Smooth muscle cell (in vitro differentiated cells): ENCODE measurements around the gene MRI1. TPM values are rescaled to one million over a fixed set of nuclear protein-coding genes. Genes with fewer than 3 reads are reported as not detected.
A peak's percentile ranks its signal among the peaks of the same experiment; 100 is the strongest.

Source experiments
- DNase-seq: peaks from one replicate; lab custom pipeline; 2025; ENCODE audit not compliant: unreplicated experiment; lab: John Stamatoyannopoulos, UW
- H2AFZ ChIP-seq: fragments of 200-600 bp; sonication (generic); 2 replicates; pipeline ENCODE4 v1.6.0; 2016; ENCODE audit warnings: antibody characterized with exemption, low read depth, mild to moderate bottlenecking
- H3F3A ChIP-seq: fragments of 200-600 bp; sonication (generic); 2 replicates; pipeline ENCODE4 v1.6.0; 2017; ENCODE audit warnings: antibody characterized with exemption, low read depth
- H3K27ac ChIP-seq: fragments of 200-600 bp; sonication (generic); 2 replicates; pipeline ENCODE4 v1.5.1; 2016; ENCODE audit warnings: low read depth, mild to moderate bottlenecking
- H3K27me3 ChIP-seq: fragments of 200-600 bp; sonication (generic); 2 replicates; pipeline ENCODE4 v1.6.1; 2016; ENCODE audit warnings: low read depth, mild to moderate bottlenecking
- H3K36me3 ChIP-seq: fragments of 200-600 bp; sonication (generic); 2 replicates; pipeline ENCODE4 v1.5.1; 2016; ENCODE audit warnings: low read depth
- H3K4me1 ChIP-seq: fragments of 200-600 bp; sonication (generic); 2 replicates; pipeline ENCODE4 v1.5.1; 2016; ENCODE audit warnings: low read depth
- H3K4me2 ChIP-seq: fragments of 200-600 bp; sonication (generic); 2 replicates; pipeline ENCODE4 v1.6.0; 2016; ENCODE audit warnings: mild to moderate bottlenecking
- H3K4me3 ChIP-seq: fragments of 200-600 bp; sonication (generic); 2 replicates; pipeline ENCODE4 v1.5.1; 2016; ENCODE audit warnings: mild to moderate bottlenecking
- H3K79me2 ChIP-seq: fragments of 200-600 bp; sonication (generic); 2 replicates; pipeline ENCODE4 v1.6.0; 2016; ENCODE audit warnings: low read depth, mild to moderate bottlenecking
- H3K9ac ChIP-seq: fragments of 200-600 bp; sonication (generic); 2 replicates; pipeline ENCODE4 v1.6.0; 2016; ENCODE audit warnings: low read depth
- H3K9me3 ChIP-seq: fragments of 200-600 bp; sonication (generic); replicated peaks from 2 replicates; pipeline ENCODE4 v1.5.1; 2016; ENCODE audit warnings: low read depth
- H4K20me1 ChIP-seq: fragments of 200-600 bp; sonication (generic); 2 replicates; pipeline ENCODE4 v1.6.0; 2016; ENCODE audit warnings: low read depth
- WGBS: methylation state at CpG from one replicate; pipeline ENCODE4 v1.1.7; 2016; ENCODE audit warnings: low lambda C conversion rate; 5-methylcytosine and 5-hydroxymethylcytosine counted together
- polyA plus RNA-seq: library from polyadenylated mRNA; unstranded; fragments of >200 nt; fragmentation: Nextera tagmentation; extraction: Ambion mirVana; gene quantifications from 2 replicates; pipeline ENCODE4 v1.2.1, GENCODE V29; 2016
- total RNA-seq: library from RNA; depleted of rRNA; stranded (reverse); fragments of >200 nt; gene quantifications from 2 replicates; pipeline ENCODE4 v1.2.3, GENCODE V29; 2014
- TF ChIP-seq, protein P1 (sequence below): fragments of 200-600 bp; sonication (generic); IDR thresholded peaks from 2 replicates; pipeline ENCODE4 v1.5.1; 2017; ENCODE audit warnings: borderline replicate concordance, mild to moderate bottlenecking, antibody characterized with exemption; ENCODE audit not compliant: insufficient read depth, poor library complexity, severe bottlenecking

MRI1 gene
- 17.3 and 20.2 TPM in 2 replicates for total RNA-seq
- 9.3 and 11.7 TPM in 2 replicates for polyA plus RNA-seq

GRCh38 chr19:13764101-13764807, at the start of gene MRI1:
MRI1 (plus strand) TSS chr19:13764522; CDS start chr19:13764589, 67 bp downstream.
- Histone ChIP-seq H3K4me3 (peak within 1 kb of the TSS; percentile 73), H3K27me3 (no peaks in the 10 kb centered on the region), H3F3A (no peaks in the 10 kb centered on the region), H3K79me2 (no peaks in the 10 kb centered on the region), H3K27ac (no peak within 1 kb of the TSS), H3K4me1 (no peaks in the 10 kb centered on the region), H2AFZ (peak within 1 kb of the TSS; percentile 66), H3K9me3 (no peaks in the 10 kb centered on the region), H4K20me1 (no peaks in the 10 kb centered on the region), H3K9ac (peak within 1 kb of the TSS; percentile 39), H3K4me2 (peak within 1 kb of the TSS; percentile 93), H3K36me3 (no peaks in the 10 kb centered on the region)
- TF ChIP-seq, protein P1, sequence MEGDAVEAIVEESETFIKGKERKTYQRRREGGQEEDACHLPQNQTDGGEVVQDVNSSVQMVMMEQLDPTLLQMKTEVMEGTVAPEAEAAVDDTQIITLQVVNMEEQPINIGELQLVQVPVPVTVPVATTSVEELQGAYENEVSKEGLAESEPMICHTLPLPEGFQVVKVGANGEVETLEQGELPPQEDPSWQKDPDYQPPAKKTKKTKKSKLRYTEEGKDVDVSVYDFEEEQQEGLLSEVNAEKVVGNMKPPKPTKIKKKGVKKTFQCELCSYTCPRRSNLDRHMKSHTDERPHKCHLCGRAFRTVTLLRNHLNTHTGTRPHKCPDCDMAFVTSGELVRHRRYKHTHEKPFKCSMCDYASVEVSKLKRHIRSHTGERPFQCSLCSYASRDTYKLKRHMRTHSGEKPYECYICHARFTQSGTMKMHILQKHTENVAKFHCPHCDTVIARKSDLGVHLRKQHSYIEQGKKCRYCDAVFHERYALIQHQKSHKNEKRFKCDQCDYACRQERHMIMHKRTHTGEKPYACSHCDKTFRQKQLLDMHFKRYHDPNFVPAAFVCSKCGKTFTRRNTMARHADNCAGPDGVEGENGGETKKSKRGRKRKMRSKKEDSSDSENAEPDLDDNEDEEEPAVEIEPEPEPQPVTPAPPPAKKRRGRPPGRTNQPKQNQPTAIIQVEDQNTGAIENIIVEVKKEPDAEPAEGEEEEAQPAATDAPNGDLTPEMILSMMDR: no peak
- 34% methylated on average over 34 of the region's 67 CpGs for WGBS
- peak; percentile 32 for DNase-seq

DNA sequence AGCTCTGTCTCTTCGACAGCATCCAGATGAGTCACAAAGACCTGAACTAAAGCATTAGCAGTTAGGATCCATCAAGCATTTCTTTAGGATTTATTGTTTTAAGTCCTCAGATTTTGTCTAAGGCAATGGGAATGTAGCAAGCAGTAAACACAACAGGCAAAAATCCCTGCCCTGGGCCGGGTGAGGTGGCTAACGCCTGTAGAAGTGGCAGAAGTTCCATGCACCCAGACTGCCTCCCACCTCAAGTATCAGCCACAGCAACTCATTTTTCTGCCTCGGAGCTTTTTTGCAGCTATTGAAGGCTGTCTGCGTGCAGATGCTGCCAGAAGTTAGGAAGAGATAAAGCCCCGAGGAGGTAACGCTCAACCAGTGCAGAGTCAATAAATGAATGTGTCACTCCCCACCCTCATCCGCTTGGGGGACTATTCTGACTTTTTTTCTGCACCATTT, 47.1 kb upstream of the MRI1 start:
- no peak for DNase-seq
- Histone ChIP-seq H3K4me2 (no peak overlapping the region), H3K27me3 (no peaks in the 10 kb centered on the region), H3K36me3 (no peaks in the 10 kb centered on the region), H3K79me2 (no peaks in the 10 kb centered on the region), H4K20me1 (no peaks in the 10 kb centered on the region), H3K27ac (no peak overlapping the region), H3K9ac (no peak overlapping the region), H3K9me3 (no peaks in the 10 kb centered on the region), H3K4me3 (no peak overlapping the region), H2AFZ (peak overlapping the region; percentile 10), H3F3A (no peaks in the 10 kb centered on the region), H3K4me1 (no peaks in the 10 kb centered on the region)
- TF ChIP-seq, protein P1: no peak
- 62% methylated on average over 8 of the region's 8 CpGs for WGBS

GRCh38 chr19:13718733-13719132, 45.6 kb upstream of the MRI1 start:
- 44% methylated on average over 9 of the region's 9 CpGs for WGBS
- Histone ChIP-seq H3K27me3 (no peaks in the 10 kb centered on the region), H3F3A (no peaks in the 10 kb centered on the region), H4K20me1 (no peaks in the 10 kb centered on the region), H3K27ac (no peak overlapping the region), H3K4me1 (no peaks in the 10 kb centered on the region), H3K79me2 (no peaks in the 10 kb centered on the region), H3K4me3 (no peak overlapping the region), H3K36me3 (no peaks in the 10 kb centered on the region), H3K4me2 (no peak overlapping the region), H2AFZ (no peak overlapping the region), H3K9me3 (no peaks in the 10 kb centered on the region), H3K9ac (no peak overlapping the region)
- TF ChIP-seq, protein P1: no peak
- DNase-seq: no peak

DNA sequence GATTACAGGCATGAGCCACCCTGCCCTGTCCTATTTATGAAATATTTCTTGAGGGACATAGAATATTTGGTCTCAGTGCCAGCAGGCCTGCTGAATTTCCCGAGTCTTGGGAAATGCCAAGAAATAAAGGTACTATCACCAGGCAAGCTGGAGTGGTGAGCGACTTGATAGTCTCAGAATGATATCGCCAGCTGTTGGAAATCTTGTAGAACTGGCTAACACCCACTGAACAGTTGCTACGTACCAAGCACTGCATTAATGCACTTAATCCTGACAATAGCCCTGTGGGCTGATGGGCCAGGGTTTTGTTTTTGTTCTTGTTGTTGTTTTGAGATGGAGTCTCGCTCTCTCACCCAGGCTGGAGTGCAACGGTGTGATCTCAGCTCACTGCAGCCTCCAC, 42.2 kb upstream of the MRI1 start:
- Histone ChIP-seq H3K36me3 (no peaks in the 10 kb centered on the region), H3K27me3 (no peaks in the 10 kb centered on the region), H4K20me1 (no peaks in the 10 kb centered on the region), H3K79me2 (no peaks in the 10 kb centered on the region), H3K9ac (no peak overlapping the region), H3K4me1 (no peaks in the 10 kb centered on the region), H3K4me3 (no peak overlapping the region), H3F3A (no peaks in the 10 kb centered on the region), H3K9me3 (no peaks in the 10 kb centered on the region), H3K27ac (no peak overlapping the region), H2AFZ (no peak overlapping the region), H3K4me2 (no peak overlapping the region)
- WGBS: 91% methylated on average over 6 of the region's 6 CpGs
- DNase-seq: no peak
- TF ChIP-seq, protein P1: no peak
